NCI-H2081 (cell line): ENCODE measurements around the gene TBC1D13.
"Not testable (repeated sequence)": the region's sequence is repeated elsewhere in the genome, so short reads cannot be mapped to it uniquely, and the experiment has no call there.

Experiments used
- DNase-seq, 2 experiments: peaks; one replicate each; lab custom pipeline; 2025; lab: John Stamatoyannopoulos, UW

Gene TBC1D13

GRCh38 chr9:128846680-128847030 lies 59.6 kb downstream of the TBC1D13 start:
- DNase-seq, result no peak

- DNase-seq, result no peak
These were observed 60.8 kb downstream of the TBC1D13 start for GRCh38 chr9:128847803-128848202.

DNA sequence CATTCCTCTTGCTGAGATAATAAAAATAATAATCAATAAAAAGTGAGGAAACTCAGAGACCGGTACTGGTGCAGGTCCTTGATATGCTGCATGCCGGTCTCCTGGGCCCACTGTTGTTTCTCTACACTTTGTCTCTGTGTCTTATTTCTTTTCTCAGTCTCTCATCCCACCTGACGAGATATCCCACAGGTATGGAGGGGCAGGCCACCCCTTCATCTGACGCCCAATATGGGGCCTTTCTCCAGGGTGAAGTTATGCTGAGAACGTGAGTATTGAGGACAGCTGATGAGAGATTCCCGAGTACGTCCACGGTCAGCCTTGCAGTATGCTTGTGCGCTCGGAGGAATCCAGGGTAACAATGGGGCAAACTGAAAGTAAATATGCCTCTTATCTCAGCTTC lies 64.0 kb downstream of the TBC1D13 start:
- DNase-seq, result not testable (repeated sequence)

DNA sequence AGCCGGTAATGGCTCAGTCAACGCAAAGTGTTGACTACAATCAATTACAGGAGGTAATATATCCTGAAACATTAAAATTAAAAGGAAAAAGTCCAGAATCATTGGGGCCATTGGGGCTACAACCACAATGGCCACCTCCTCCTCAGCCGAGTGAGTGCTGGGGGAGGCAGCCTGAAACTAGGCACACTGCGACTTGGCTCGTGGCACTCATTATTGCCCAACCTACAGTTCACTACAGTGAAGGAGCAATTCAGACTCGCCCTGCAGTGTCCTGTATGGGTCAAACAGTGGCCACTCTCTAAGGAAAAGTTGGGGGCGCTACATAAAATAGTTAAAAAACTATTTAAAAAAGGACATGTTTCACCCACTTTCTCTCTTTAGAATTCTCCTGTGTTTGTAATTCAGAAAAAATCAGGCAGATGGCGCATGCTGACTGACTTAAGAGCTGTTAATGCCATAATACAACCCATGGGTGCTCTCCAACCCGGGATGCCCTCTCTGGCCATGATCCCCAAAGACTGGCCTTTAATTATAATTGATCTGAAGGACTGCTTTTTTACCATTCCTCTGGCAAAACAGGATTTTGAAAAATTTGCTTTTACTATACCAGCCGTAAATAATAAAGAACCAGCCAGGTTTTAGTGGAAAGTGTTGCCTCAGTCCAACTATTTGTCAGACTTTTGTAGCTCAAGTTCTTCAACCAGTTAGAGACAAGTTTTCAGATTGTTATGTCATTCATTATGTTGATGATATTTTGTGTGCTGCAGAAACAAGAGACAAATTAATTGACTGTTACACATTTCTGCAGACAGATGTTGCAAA lies 64.9 kb downstream of the TBC1D13 start:
- DNase-seq, result peak; percentile 11 to 18

DNA sequence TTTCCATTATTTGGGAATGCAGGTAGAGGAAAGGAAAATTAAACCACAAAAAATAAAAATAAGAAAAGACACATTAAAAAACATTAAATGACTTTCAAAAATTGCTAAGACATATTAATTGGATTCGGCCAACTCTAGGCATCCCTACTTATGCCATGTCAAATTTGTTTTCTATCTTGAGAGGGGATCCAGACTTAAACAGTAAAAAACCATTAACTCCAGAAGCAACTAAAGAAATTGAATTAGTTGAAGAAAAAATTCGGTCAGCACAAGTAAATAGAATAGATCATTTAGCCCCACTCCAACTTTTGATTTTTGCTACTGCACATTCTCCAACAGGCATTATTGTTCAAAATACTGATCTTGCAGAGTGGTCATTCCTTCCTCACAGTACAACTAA lies 65.6 kb downstream of the TBC1D13 start:
- not testable (repeated sequence) for DNase-seq

DNA sequence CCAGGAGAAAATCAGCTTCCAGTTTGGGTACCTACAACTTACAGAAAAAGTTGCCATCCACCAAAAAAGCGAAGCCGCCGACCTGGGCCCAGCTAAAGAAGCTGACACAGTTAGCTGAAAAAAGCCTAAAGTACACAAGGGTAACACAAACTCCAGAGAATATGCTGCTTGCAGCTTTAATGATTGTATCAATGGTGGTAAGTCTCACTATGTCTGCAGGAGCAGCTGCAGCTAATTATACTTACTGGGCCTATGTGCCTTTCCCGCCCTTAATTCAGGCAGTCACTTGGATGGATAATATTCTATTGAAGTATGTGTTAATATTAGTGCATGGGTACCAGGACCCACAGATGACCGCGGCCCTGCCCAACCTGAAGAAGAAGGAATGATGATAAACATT lies 67.4 kb downstream of the TBC1D13 start:
- not testable (repeated sequence) for DNase-seq

DNA sequence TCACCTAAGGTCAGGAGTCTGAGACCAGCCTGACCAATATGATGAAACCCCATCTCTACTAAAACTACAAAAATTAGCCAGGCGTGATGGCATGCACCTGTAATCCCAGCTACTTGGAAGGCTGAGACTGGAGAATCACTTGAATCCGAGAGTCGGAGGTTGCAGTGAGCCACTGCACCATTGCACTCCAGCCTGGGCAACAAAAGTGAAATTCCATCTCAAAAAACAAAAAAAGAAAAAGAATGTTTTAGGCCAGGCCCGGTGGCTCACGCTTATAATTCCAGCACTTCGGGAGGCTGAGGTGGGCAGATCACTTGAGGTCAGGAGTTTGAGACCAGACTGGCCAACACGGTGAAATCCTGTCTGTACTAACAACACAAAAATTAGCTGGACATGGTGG lies 71.4 kb downstream of the TBC1D13 start:
- not testable (repeated sequence) for DNase-seq
